ENCODE measurements around the gene KRTAP5-1. TPM values are rescaled to one million over a fixed set of nuclear protein-coding genes. Genes with fewer than 3 reads are reported as not detected.

Gene KRTAP5-1
- total RNA-seq, 2 experiments from 2014 or later, result not detected

GRCh38 chr11:1563149-1563638, 21.9 kb downstream of the KRTAP5-1 start:
- Mint-ChIP-seq H3K27ac (no peak overlapping the region), H3K4me1 (ENCODE audit: low read depth) (no peaks in the 10 kb centered on the region), H3K4me3 (no peak overlapping the region), H3K27me3 (no peaks in the 10 kb centered on the region), H3K9me3 (no peaks in the 10 kb centered on the region), H3K36me3 (no peaks in the 10 kb centered on the region)
- DNase-seq, result no peak
- CTCF ChIA-PET, result interaction anchor here (3.5 kb wide), 1 partner anchor 12 kb away, joined by 17 read pairs; no protein-coding TSS in a partner anchor
- POLR2A ChIA-PET, result no interaction called here
- intact Hi-C loops (cut with micrococcal nuclease), result no loop called here

- Mint-ChIP-seq H3K27ac (no peak overlapping the region), H3K27me3 (no peaks in the 10 kb centered on the region), H3K9me3 (no peaks in the 10 kb centered on the region), H3K4me1 (ENCODE audit: low read depth) (no peaks in the 10 kb centered on the region), H3K4me3 (no peak overlapping the region), H3K36me3 (peaks cover 2% of the 10 kb centered on the region)
- no peak for DNase-seq
- CTCF ChIA-PET, result interaction anchor here (3.5 kb wide), 1 partner anchor 12 kb away, joined by 17 read pairs; no protein-coding TSS in a partner anchor
- intact Hi-C loops (cut with micrococcal nuclease), result no loop called here
- POLR2A ChIA-PET, result no interaction called here
Observed at GRCh38 chr11:1562469-1563148, 22.5 kb downstream of the KRTAP5-1 start.

GRCh38 chr11:1561955-1562354, 23.1 kb downstream of the KRTAP5-1 start:
- Mint-ChIP-seq H3K4me1 (ENCODE audit: low read depth) (no peaks in the 10 kb centered on the region), H3K4me3 (no peak overlapping the region), H3K9me3 (no peaks in the 10 kb centered on the region), H3K36me3 (peaks cover 2% of the 10 kb centered on the region), H3K27me3 (no peaks in the 10 kb centered on the region), H3K27ac (no peak overlapping the region)
- CTCF ChIA-PET, result interaction anchor here (0.5 kb wide), 1 partner anchor 15 kb away, joined by 3 read pairs; no protein-coding TSS in a partner anchor
- POLR2A ChIA-PET, result no interaction called here
- no peak for DNase-seq
- intact Hi-C loops (cut with micrococcal nuclease), result no loop called here

DNA sequence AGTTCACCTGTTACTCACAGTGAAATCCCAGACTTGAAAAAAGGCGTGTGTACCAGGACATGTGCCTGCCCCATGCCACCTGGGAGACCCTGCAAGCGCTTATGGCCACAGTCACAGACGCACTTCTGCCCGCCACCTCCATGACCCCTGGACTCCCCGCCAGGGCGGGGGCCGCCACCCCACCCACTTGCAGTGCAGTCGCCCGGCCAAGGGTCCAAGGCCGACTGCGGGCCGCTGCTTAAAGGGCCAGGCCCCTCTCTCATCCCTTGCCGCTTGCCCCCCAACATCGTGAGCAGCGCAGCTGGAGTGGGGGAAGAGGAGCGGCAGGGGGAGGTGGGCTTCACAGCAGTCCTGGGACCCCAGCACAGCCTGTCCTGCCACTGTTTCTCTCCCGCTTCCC, 23.8 kb downstream of the KRTAP5-1 start:
- ChIA-PET POLR2A (no interaction called here), CTCF (no interaction called here)
- H3K27me3 Mint-ChIP-seq, result no peaks in the 10 kb centered on the region
- no peak for DNase-seq
- H3K4me1 Mint-ChIP-seq (ENCODE audit: low read depth), result no peaks in the 10 kb centered on the region
- H3K4me3 Mint-ChIP-seq, result no peak overlapping the region
- H3K9me3 Mint-ChIP-seq, result no peaks in the 10 kb centered on the region
- H3K36me3 Mint-ChIP-seq, result peaks cover 2% of the 10 kb centered on the region
- no peak overlapping the region for H3K27ac Mint-ChIP-seq
- intact Hi-C loops (cut with micrococcal nuclease), result no loop called here

- CTCF ChIA-PET, result no interaction called here
Observed at GRCh38 chr11:1560649-1561251, 24.3 kb downstream of the KRTAP5-1 start.

DNA sequence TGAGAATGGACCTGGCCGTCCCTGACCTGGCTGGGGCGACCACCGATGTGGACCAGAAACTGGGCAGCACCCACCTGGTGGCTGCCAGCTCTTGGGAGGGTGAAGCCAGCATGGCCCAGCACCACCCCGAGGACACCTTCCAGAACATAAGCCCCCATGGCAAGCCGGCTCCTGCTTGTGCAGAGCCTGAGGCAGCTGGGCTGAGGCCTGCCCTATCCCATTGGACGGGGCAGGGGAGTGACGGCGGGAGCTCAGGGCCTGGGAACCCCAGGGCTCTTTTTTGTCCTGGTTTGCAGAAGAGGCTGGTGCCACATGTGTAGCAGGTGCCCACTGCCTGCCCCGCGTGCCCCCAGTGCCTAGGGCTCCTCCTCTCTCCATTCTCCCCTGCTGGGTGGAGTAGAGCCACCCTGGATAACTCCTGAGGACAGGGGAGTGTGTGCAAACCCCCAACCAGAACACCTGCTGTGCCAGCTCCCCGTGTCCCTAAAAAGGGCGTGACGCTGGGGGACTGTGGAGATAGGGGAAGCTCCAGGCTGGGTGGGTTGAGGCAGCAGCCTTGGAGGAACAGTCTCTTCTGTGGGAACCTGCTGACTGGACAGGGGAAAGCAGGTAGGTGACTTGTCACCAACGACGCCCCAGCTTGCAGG, 25.0 kb downstream of the KRTAP5-1 start:
- intact Hi-C loops (cut with micrococcal nuclease), result no loop called here
- H3K4me1 Mint-ChIP-seq (ENCODE audit: low read depth), result no peaks in the 10 kb centered on the region
- ChIA-PET CTCF (interaction anchor here (0.7 to 3.2 kb wide), 2 partner anchors 13 to 15 kb away, joined by 3 to 11 read pairs; no protein-coding TSS in a partner anchor), POLR2A (interaction anchor here (0.5 to 1.4 kb wide), 2 partner anchors 17 to 163 kb away, joined by 3 read pairs; no protein-coding TSS in a partner anchor)
- H3K9me3 Mint-ChIP-seq, result no peaks in the 10 kb centered on the region
- no peak for DNase-seq
- H3K36me3 Mint-ChIP-seq, result peaks cover 2% of the 10 kb centered on the region
- H3K27me3 Mint-ChIP-seq, result no peaks in the 10 kb centered on the region
- no peak overlapping the region for H3K27ac Mint-ChIP-seq
- H3K4me3 Mint-ChIP-seq, result no peak overlapping the region

More at GRCh38 chr11:1560649-1561251, 24.3 kb downstream of the KRTAP5-1 start:
- intact Hi-C loops (cut with micrococcal nuclease), result no loop called here
- no peaks in the 10 kb centered on the region for H3K9me3 Mint-ChIP-seq
- H3K4me1 Mint-ChIP-seq (ENCODE audit: low read depth), result no peaks in the 10 kb centered on the region
- DNase-seq, result no peak
- no peak overlapping the region for H3K27ac Mint-ChIP-seq
- peaks cover 2% of the 10 kb centered on the region for H3K36me3 Mint-ChIP-seq
- no peak overlapping the region for H3K4me3 Mint-ChIP-seq
- POLR2A ChIA-PET, result interaction anchor here (0.5 to 1.4 kb wide), 2 partner anchors 16 to 163 kb away, joined by 3 read pairs; no protein-coding TSS in a partner anchor
- H3K27me3 Mint-ChIP-seq, result no peaks in the 10 kb centered on the region

DNA sequence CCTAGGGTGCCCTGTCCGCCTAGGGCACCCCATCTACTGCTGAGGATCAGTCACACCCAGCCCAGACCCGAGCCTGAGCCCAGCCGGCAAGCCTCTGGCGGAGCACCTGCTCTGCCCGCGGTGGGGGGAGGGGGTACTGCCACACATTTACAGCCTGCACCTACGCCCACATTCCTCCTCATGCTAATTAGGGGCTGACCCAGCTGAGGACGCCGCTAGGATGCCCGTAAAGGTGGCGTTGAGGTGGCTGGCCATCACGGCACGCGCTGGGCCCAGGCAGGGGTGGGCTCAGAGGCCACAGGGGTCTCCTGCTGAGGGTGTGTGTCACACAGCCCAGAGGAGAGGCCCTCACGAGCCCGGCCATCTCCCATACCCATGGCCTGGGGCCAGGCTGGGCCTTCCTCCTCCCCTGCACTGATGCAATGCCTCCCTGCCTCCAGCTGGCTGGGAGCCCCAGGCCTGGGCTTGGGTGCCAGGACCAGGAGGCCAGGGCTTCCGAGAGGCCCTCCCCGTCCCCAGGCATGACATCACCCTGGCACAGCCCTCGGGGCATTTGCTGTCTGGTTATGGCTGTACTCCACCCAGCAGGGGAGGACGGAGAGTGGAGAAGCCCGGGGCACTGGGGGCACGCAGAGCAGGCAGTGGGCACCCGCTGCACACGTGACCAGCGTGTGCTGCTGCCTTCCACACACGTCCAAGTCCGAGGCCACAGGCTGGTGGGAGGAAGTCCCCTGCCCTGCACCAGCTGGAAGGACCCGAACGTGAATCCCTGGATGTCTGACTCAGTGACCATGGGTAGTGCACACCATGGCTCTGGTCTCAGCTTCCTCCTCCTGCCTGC, 25.8 kb downstream of the KRTAP5-1 start:
- POLR2A ChIA-PET, result interaction anchor here (1.4 kb wide), 1 partner anchor 17 kb away, joined by 3 read pairs; no protein-coding TSS in a partner anchor

GRCh38 chr11:1558775-1559110, 26.3 kb downstream of the KRTAP5-1 start:
- Mint-ChIP-seq H3K4me1 (ENCODE audit: low read depth) (no peaks in the 10 kb centered on the region), H3K36me3 (peaks cover 2% of the 10 kb centered on the region), H3K27me3 (peaks cover 2% of the 10 kb centered on the region), H3K4me3 (no peak overlapping the region), H3K27ac (no peak overlapping the region), H3K9me3 (no peaks in the 10 kb centered on the region)
- intact Hi-C loops (cut with micrococcal nuclease), result no loop called here
- POLR2A ChIA-PET, result no interaction called here
- DNase-seq, result no peak
- CTCF ChIA-PET, result interaction anchor here (1.5 to 3.2 kb wide), 3 partner anchors 12 to 21 kb away, joined by 4 to 11 read pairs (median 7); no protein-coding TSS in a partner anchor

More for the DNA sequence above, 25.8 kb downstream of the KRTAP5-1 start:
- Mint-ChIP-seq H3K9me3 (no peaks in the 10 kb centered on the region), H3K4me3 (no peak overlapping the region), H3K27me3 (no peaks in the 10 kb centered on the region), H3K4me1 (ENCODE audit: low read depth) (no peaks in the 10 kb centered on the region), H3K27ac (no peak overlapping the region), H3K36me3 (peaks cover 2% of the 10 kb centered on the region)
- intact Hi-C loops (cut with micrococcal nuclease), result no loop called here
- peak; percentile 28 for DNase-seq
- CTCF ChIA-PET, result interaction anchor here (0.7 to 3.2 kb wide), 4 partner anchors 13 to 20 kb away, joined by 3 to 11 read pairs (median 6); no protein-coding TSS in a partner anchor

GRCh38 chr11:1557904-1558774, 26.9 kb downstream of the KRTAP5-1 start:
- peaks cover 2% of the 10 kb centered on the region for H3K27me3 Mint-ChIP-seq
- H3K9me3 Mint-ChIP-seq, result no peaks in the 10 kb centered on the region
- DNase-seq, result no peak
- POLR2A ChIA-PET, result no interaction called here
- H3K36me3 Mint-ChIP-seq, result peaks cover 2% of the 10 kb centered on the region
- H3K4me1 Mint-ChIP-seq (ENCODE audit: low read depth), result no peaks in the 10 kb centered on the region
- CTCF ChIA-PET, result interaction anchor here (1.5 to 3.2 kb wide), 3 partner anchors 11 to 22 kb away, joined by 4 to 11 read pairs (median 7); no protein-coding TSS in a partner anchor
- no peak overlapping the region for H3K27ac Mint-ChIP-seq
- H3K4me3 Mint-ChIP-seq, result no peak overlapping the region
- intact Hi-C loops (cut with micrococcal nuclease), result no loop called here

DNA sequence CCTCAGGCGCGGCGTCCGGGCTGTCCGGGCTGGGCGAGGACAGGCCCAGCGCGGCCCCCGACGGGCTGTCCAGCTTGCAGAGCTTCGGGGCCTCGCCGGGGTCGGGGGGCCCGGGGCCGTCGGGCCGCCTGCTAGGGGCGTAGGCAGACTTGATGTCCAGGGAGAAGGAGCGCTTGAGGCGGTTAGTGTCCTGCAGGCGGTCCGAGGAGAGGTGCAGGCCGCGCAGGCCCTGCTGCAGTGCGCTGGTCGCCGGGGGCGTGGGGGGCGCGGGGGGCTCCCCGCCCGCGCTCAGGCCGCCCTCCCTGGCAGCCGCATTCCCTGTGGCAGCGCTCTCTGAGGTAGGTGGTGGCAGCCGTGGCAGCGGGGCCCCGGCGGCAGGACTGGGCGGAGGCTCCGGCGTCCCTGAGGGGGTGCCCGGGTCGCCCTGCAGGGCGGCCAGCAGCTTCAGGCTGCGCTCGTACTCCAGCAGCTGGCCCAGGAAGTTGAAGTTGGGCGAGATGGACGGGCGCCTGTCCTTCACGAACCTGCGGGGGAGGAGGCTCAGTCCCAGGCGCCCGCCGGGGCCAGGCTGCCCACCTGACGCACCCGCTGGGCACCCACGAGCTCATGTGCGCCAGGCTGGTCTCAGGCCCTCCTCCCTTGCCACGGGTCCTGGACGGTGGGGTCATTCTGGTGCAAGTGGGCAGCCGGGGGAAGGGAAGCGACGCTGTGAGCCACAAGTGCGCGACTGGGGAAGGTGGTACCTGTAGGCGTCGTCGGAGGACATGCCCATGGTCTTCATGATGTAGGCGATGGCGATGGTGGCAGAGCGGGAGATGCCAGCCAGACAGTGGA, 27.8 kb downstream of the KRTAP5-1 start:
- no peaks in the 10 kb centered on the region for H3K9me3 Mint-ChIP-seq
- peaks cover 2% of the 10 kb centered on the region for H3K27me3 Mint-ChIP-seq
- no peaks in the 10 kb centered on the region for H3K4me1 Mint-ChIP-seq (ENCODE audit: low read depth)
- CTCF ChIA-PET, result interaction anchor here (2.1 to 3.2 kb wide), 2 partner anchors 10 to 18 kb away, joined by 7 to 11 read pairs; no protein-coding TSS in a partner anchor
- H3K27ac Mint-ChIP-seq, result no peak overlapping the region
- H3K4me3 Mint-ChIP-seq, result no peak overlapping the region
- intact Hi-C loops (cut with micrococcal nuclease), result no loop called here
- H3K36me3 Mint-ChIP-seq, result peaks cover 2% of the 10 kb centered on the region
- POLR2A ChIA-PET, result no interaction called here
- no peak for DNase-seq

Data from activated CD4-positive, alpha-beta memory T cell treated with anti-CD3 and anti-CD28 coated beads for 36 hours (primary cell).